ENCODE data around the gene MPO. TPM values are rescaled to one million over a fixed set of nuclear protein-coding genes. Genes with fewer than 3 reads are reported as not detected.

MPO gene
- total RNA-seq, 1 experiment from 2014 or later = not detected

GRCh38 chr17:58279736-58280479, 827 bp downstream of the MPO start:
- CTCF ChIA-PET = interaction anchor here (0.9 to 1.8 kb wide), 2 partner anchors 37 to 168 kb away, joined by 3 to 6 read pairs; no protein-coding TSS in a partner anchor
- POLR2A ChIA-PET = no interaction called here
- intact Hi-C loops (cut with micrococcal nuclease) = no loop called here

More at GRCh38 chr17:58279736-58280479, 827 bp downstream of the MPO start:
- no peak overlapping the region for H2AFZ ChIP-seq (ENCODE audit: low read depth, low read length, poor library complexity, severe bottlenecking)
- RAD21 ChIA-PET (ENCODE audit: low non-redundant PET in 1 of 2, low total read pairs in 2 of 2, uncharacterized antibody in 2 of 2, unreplicated experiment in 2 of 2) = no interaction called here
- H3K4me3 ChIP-seq (replicated peaks in 1 of 2; ENCODE audit: low read depth in 1 of 2, low read length in 2 of 2) = no peak overlapping the region
- no peak for DNase-seq (ENCODE audit: low read depth, low spot score)
- H3K36me3 ChIP-seq (ENCODE audit: control insufficient read depth in 1 of 2, insufficient read depth in 2 of 2, low read length in 2 of 2) = no peaks in the 10 kb centered on the region
- H3K9me2 ChIP-seq (ENCODE audit: insufficient read depth) = no peaks in the 10 kb centered on the region
- no peaks in the 10 kb centered on the region for H3K4me1 ChIP-seq (ENCODE audit: control insufficient read depth in 1 of 2, insufficient read depth in 2 of 2, low read length in 2 of 2)
- no peak overlapping the region for H3K9ac ChIP-seq (ENCODE audit: low read length)
- no peak overlapping the region for H3K27ac ChIP-seq (ENCODE audit: low read depth, low read length)
- no peaks in the 10 kb centered on the region for H3K9me3 ChIP-seq (ENCODE audit: control insufficient read depth in 1 of 2, insufficient read depth in 1 of 2, low read depth in 1 of 2, low read length in 2 of 2)
- no peaks in the 10 kb centered on the region for H3K79me2 ChIP-seq (ENCODE audit: insufficient read depth, low read length)
- no peaks in the 10 kb centered on the region for H3K27me3 ChIP-seq (ENCODE audit: insufficient read depth, low read length)
- TF ChIP-seq SP1 (IDR thresholded peaks at IDR 0.05; ENCODE audit: low read depth) (no peak), TCF7L2 (IDR thresholded peaks at IDR 0.05; ENCODE audit: borderline replicate concordance, extremely low read depth, insufficient read depth, insufficient read length) (no peak), ELF1 (IDR thresholded peaks at IDR 0.05; ENCODE audit: borderline replicate concordance, low read depth) (no peak), RAD21 (IDR thresholded peaks at IDR 0.05; ENCODE audit: low read depth) (no peak), REST (IDR thresholded peaks at IDR 0.05; ENCODE audit: low read depth) (no peak), POLR2A (IDR thresholded peaks at IDR 0.05; ENCODE audit: borderline replicate concordance, extremely low read depth, insufficient read depth, insufficient read length) (no peak), YY1 (IDR thresholded peaks at IDR 0.05; ENCODE audit: extremely low read depth, insufficient replicate concordance, low read depth, low read length) (no peak), POLR2AphosphoS5 (IDR thresholded peaks at IDR 0.05; ENCODE audit: low read depth, low read length) (no peak), CBX3 (IDR thresholded peaks at IDR 0.05; ENCODE audit: low read depth) (no peak), SIN3A (IDR thresholded peaks at IDR 0.05; ENCODE audit: low read depth) (no peak), EGR1 (IDR thresholded peaks at IDR 0.05; ENCODE audit: low read depth) (no peak), CEBPB (IDR thresholded peaks at IDR 0.05; ENCODE audit: low read depth) (no peak), SRF (IDR thresholded peaks at IDR 0.05; ENCODE audit: low read depth) (no peak), EZH2phosphoT487 (IDR thresholded peaks at IDR 0.05; ENCODE audit: borderline replicate concordance) (no peak)
- TF ChIP-seq, protein P1, sequence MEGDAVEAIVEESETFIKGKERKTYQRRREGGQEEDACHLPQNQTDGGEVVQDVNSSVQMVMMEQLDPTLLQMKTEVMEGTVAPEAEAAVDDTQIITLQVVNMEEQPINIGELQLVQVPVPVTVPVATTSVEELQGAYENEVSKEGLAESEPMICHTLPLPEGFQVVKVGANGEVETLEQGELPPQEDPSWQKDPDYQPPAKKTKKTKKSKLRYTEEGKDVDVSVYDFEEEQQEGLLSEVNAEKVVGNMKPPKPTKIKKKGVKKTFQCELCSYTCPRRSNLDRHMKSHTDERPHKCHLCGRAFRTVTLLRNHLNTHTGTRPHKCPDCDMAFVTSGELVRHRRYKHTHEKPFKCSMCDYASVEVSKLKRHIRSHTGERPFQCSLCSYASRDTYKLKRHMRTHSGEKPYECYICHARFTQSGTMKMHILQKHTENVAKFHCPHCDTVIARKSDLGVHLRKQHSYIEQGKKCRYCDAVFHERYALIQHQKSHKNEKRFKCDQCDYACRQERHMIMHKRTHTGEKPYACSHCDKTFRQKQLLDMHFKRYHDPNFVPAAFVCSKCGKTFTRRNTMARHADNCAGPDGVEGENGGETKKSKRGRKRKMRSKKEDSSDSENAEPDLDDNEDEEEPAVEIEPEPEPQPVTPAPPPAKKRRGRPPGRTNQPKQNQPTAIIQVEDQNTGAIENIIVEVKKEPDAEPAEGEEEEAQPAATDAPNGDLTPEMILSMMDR (IDR thresholded peaks at IDR 0.05 in 2 of 3, conservative IDR thresholded peaks at IDR 0.05 in 1 of 3; ENCODE audit: borderline replicate concordance in 1 of 3, insufficient read depth in 1 of 3, low read depth in 2 of 3, low read length in 2 of 3) = no peak
- TF ChIP-seq, protein P2, sequence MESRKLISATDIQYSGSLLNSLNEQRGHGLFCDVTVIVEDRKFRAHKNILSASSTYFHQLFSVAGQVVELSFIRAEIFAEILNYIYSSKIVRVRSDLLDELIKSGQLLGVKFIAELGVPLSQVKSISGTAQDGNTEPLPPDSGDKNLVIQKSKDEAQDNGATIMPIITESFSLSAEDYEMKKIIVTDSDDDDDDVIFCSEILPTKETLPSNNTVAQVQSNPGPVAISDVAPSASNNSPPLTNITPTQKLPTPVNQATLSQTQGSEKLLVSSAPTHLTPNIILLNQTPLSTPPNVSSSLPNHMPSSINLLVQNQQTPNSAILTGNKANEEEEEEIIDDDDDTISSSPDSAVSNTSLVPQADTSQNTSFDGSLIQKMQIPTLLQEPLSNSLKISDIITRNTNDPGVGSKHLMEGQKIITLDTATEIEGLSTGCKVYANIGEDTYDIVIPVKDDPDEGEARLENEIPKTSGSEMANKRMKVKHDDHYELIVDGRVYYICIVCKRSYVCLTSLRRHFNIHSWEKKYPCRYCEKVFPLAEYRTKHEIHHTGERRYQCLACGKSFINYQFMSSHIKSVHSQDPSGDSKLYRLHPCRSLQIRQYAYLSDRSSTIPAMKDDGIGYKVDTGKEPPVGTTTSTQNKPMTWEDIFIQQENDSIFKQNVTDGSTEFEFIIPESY (IDR thresholded peaks at IDR 0.05; ENCODE audit: extremely low read depth, insufficient replicate concordance, low read length) = no peak
- no peak for ATAC-seq
- H4K20me1 ChIP-seq (ENCODE audit: insufficient read depth) = no peaks in the 10 kb centered on the region
- BruUV-seq (replicated peaks) = no TSS peak
- no peak overlapping the region for H3K4me2 ChIP-seq (ENCODE audit: low read length)
